ENCODE data around the gene ADIPOQ. TPM values are rescaled to one million over a fixed set of nuclear protein-coding genes. Genes with fewer than 3 reads are reported as not detected.
A peak's percentile ranks its signal among the peaks of the same experiment; 100 is the strongest.

Gene ADIPOQ
- total and polyA plus RNA-seq, 2 of the 13 experiments (the other 11 are each of a cell fraction or from before 2014, with no cell fraction given), result not detected

GRCh38 chr3:186882150-186882524 is 39.6 kb downstream of the ADIPOQ start (continued):
- TF ChIP-seq SIX1 (CRISPR knock-in tag; IDR thresholded peaks at IDR 0.05; ENCODE audit: borderline replicate concordance) (no peak), PCBP2 (optimal IDR thresholded peaks at IDR 0.05; ENCODE audit: low read depth, low read length, poor library complexity, severe bottlenecking) (no peak), KLF16 (CRISPR knock-in tag; IDR thresholded peaks at IDR 0.05) (no peak), ELF1 (CRISPR knock-in tag; IDR thresholded peaks at IDR 0.05) (no peak)

GRCh38 chr3:186882881-186883685 is 40.6 kb downstream of the ADIPOQ start:
- ATAC-seq, result no peak; the same call in 2 of the 3 replicates
- Histone ChIP-seq H3K27ac (ENCODE audit: extremely low read length, insufficient read depth, low read length) (no peak overlapping the region), H3K4me3 (replicated peaks in 1 of 3; ENCODE audit: insufficient read depth in 1 of 3, low read depth in 2 of 3, low read length in 3 of 3) (no peak overlapping the region), H4K20me1 (ENCODE audit: insufficient read depth, low read length) (no peaks in the 10 kb centered on the region), H3K9ac (ENCODE audit: insufficient read depth, low read depth, low read length) (no peak overlapping the region), H3K4me2 (ENCODE audit: low read depth, low read length) (no peak overlapping the region), H3K79me2 (ENCODE audit: insufficient read depth, low read length) (no peaks in the 10 kb centered on the region), H3K9me3 (ENCODE audit: low read length) (no peaks in the 10 kb centered on the region), H3K27me3 (ENCODE audit: control insufficient read depth in 1 of 2, insufficient read depth in 2 of 2, low read length in 2 of 2) (0 out of 5 replicates have a peak, but pooled peaks cover 2 to 6% of the 10 kb centered on the region in 2 experiments), H3K36me3 (replicated peaks in 1 of 2; ENCODE audit: control insufficient read depth in 1 of 2, insufficient read depth in 2 of 2, low read length in 2 of 2) (no peaks in the 10 kb centered on the region), H3K4me1 (ENCODE audit: insufficient read depth, low read length) (peaks cover 7% of the 10 kb centered on the region; the same call in 1 of the 2 replicates), H2AFZ (ENCODE audit: low read length) (no peak overlapping the region)
- DNase-seq (ENCODE audit: low spot score), result peak; percentile 65
- peak; percentile 21; the same call in 1 of the 2 replicates for TF ChIP-seq GATAD2A (CRISPR knock-in tag; IDR thresholded peaks at IDR 0.05)
- TF ChIP-seq CEBPB (IDR thresholded peaks at IDR 0.05; ENCODE audit: borderline replicate concordance, low read depth, low read length), result no peak
- 0 out of 2 replicates have a peak, but pooled peaks have one; percentile 26 for TF ChIP-seq SOX5 (CRISPR knock-in tag; IDR thresholded peaks at IDR 0.05; ENCODE audit: borderline replicate concordance)
- TF ChIP-seq ARID5B (CRISPR knock-in tag; IDR thresholded peaks at IDR 0.05), result 0 out of 2 replicates have a peak, but pooled peaks have one; percentile 22
- no peak for TF ChIP-seq TFAP4 (IDR thresholded peaks at IDR 0.05; ENCODE audit: borderline replicate concordance, low read depth)
- TF ChIP-seq FOSL2 (CRISPR knock-in tag; IDR thresholded peaks at IDR 0.05), result peak; percentile 25; the same call in 1 of the 2 replicates
- TF ChIP-seq ZBTB33 (CRISPR knock-in tag; IDR thresholded peaks at IDR 0.05), result peak; percentile 56; the same call in 1 of the 2 replicates
- no peak for TF ChIP-seq THAP11 (CRISPR knock-in tag; IDR thresholded peaks at IDR 0.05)
- no peak for TF ChIP-seq SOX13 (IDR thresholded peaks at IDR 0.05)
- TF ChIP-seq SOX13 (CRISPR knock-in tag; conservative IDR thresholded peaks at IDR 0.05 in 1 of 2, IDR thresholded peaks at IDR 0.05 in 1 of 2), result peak in 1 of 2 experiments; percentile 18; a peak in 1 of 4 replicates
- TF ChIP-seq NFATC3 (CRISPR knock-in tag; IDR thresholded peaks at IDR 0.05), result no peak
- no TSS peak for BruUV-seq (replicated peaks)
- WGBS (ENCODE audit: low lambda C conversion rate), result 58% methylated on average over 6 of the region's 6 CpGs
- no peak for FAIRE-seq
- intact Hi-C loops (cut with micrococcal nuclease; ENCODE audit: unreplicated experiment) (no loop called here), in situ Hi-C loops (cut with HindIII; ENCODE audit: extremely low pct_ligation_motif_present, low pct_unique_long_range_greater_than_20kb) (no loop called here)
- CTCF ChIA-PET (ENCODE audit: low intra/inter-chr PET ratio, low total read pairs), result no interaction called here
- POLR2A ChIA-PET, result no interaction called here
